Muscle layer of colon (tissue), 2 donors: ENCODE results near the gene SLCO2A1.
"Not testable (repeated sequence)": the region's sequence is repeated elsewhere in the genome, so short reads cannot be mapped to it uniquely, and the experiment has no call there.

Experiments used
- H3K27ac ChIP-seq: one replicate; pipeline ENCODE4 v1.7.0; 2013; ENCODE audit warnings: low read depth, mild to moderate bottlenecking, low read length, moderate library complexity
- H3K27me3 ChIP-seq, 2 donors: one replicate each; pipeline ENCODE4 v1.7.0; 2013; ENCODE audit warnings: low read length in 2 of 2, mild to moderate bottlenecking in 2 of 2; ENCODE audit not compliant: insufficient read depth in 2 of 2, control insufficient read depth in 1 of 2
- H3K36me3 ChIP-seq: one replicate; pipeline ENCODE4 v1.7.0; 2013; ENCODE audit warnings: mild to moderate bottlenecking, low read length; ENCODE audit not compliant: insufficient read depth
- H3K4me1 ChIP-seq: one replicate; pipeline ENCODE4 v1.7.0; 2013; ENCODE audit warnings: mild to moderate bottlenecking, low read length; ENCODE audit not compliant: insufficient read depth
- H3K4me3 ChIP-seq, 2 donors: one replicate each; pipeline ENCODE4 v1.7.0; 2013; ENCODE audit warnings: low read length in 2 of 2, low read depth in 1 of 2, mild to moderate bottlenecking in 1 of 2, moderate library complexity in 1 of 2
- H3K9ac ChIP-seq: one replicate; pipeline ENCODE4 v1.7.0; 2013; ENCODE audit warnings: low read length
- H3K9me3 ChIP-seq: one replicate; pipeline ENCODE4 v1.7.0; 2013; ENCODE audit warnings: mild to moderate bottlenecking, low read length
- donor health status: abdominal sarcoma.
- donor health status: Adenocarcinoma of cecum.

Gene SLCO2A1

GRCh38 chr3:134072881-134073582 is 43.3 kb upstream of the SLCO2A1 start:
- Histone ChIP-seq H3K9me3 (no peaks in the 10 kb centered on the region), H3K27me3 (no peaks in the 10 kb centered on the region), H3K36me3 (no peaks in the 10 kb centered on the region), H3K9ac (no peak overlapping the region), H3K4me3 (no peak overlapping the region), H3K4me1 (peaks cover 3% of the 10 kb centered on the region), H3K27ac (no peak overlapping the region)

- not testable (repeated sequence) for H3K4me1 ChIP-seq, H3K9ac ChIP-seq, H3K9me3 ChIP-seq, H3K27me3 ChIP-seq, H3K36me3 ChIP-seq, H3K4me3 ChIP-seq, H3K27ac ChIP-seq
Observed at GRCh38 chr3:134070281-134070680, 40.6 kb upstream of the SLCO2A1 start.

GRCh38 chr3:134068429-134068828 is 38.7 kb upstream of the SLCO2A1 start:
- Histone ChIP-seq H3K9me3 (no peaks in the 10 kb centered on the region), H3K4me1 (peaks cover 3% of the 10 kb centered on the region), H3K36me3 (no peaks in the 10 kb centered on the region), H3K27ac (no peak overlapping the region), H3K9ac (no peak overlapping the region), H3K27me3 (no peaks in the 10 kb centered on the region), H3K4me3 (no peak overlapping the region)

- Histone ChIP-seq H3K27me3 (no peaks in the 10 kb centered on the region), H3K4me3 (no peak overlapping the region), H3K9me3 (no peaks in the 10 kb centered on the region), H3K27ac (no peak overlapping the region), H3K4me1 (peaks cover 3% of the 10 kb centered on the region), H3K9ac (no peak overlapping the region), H3K36me3 (no peaks in the 10 kb centered on the region)
Observed at GRCh38 chr3:134067531-134068161, 37.9 kb upstream of the SLCO2A1 start.

- H3K9ac ChIP-seq: no peak overlapping the region
- no peak overlapping the region for H3K4me3 ChIP-seq
- no peaks in the 10 kb centered on the region for H3K27me3 ChIP-seq
- H3K4me1 ChIP-seq: peaks cover 3% of the 10 kb centered on the region
- H3K9me3 ChIP-seq: no peaks in the 10 kb centered on the region
- H3K36me3 ChIP-seq: no peaks in the 10 kb centered on the region
- H3K27ac ChIP-seq: no peak overlapping the region
Observed at GRCh38 chr3:134066651-134067530, 37.2 kb upstream of the SLCO2A1 start.

GRCh38 chr3:134066158-134066541 is 36.4 kb upstream of the SLCO2A1 start:
- Histone ChIP-seq H3K36me3 (no peaks in the 10 kb centered on the region), H3K27ac (no peak overlapping the region), H3K9me3 (no peaks in the 10 kb centered on the region)

GRCh38 chr3:134065252-134066157 is 35.8 kb upstream of the SLCO2A1 start:
- Histone ChIP-seq H3K36me3 (no peaks in the 10 kb centered on the region), H3K9me3 (no peaks in the 10 kb centered on the region), H3K4me3 (no peak overlapping the region), H3K9ac (no peak overlapping the region), H3K27me3 (no peaks in the 10 kb centered on the region), H3K27ac (no peak overlapping the region), H3K4me1 (no peaks in the 10 kb centered on the region)

More at GRCh38 chr3:134066158-134066541, 36.4 kb upstream of the SLCO2A1 start:
- H3K4me3 ChIP-seq: no peak overlapping the region
- H3K27me3 ChIP-seq: no peaks in the 10 kb centered on the region
- H3K4me1 ChIP-seq: no peaks in the 10 kb centered on the region
- H3K9ac ChIP-seq: no peak overlapping the region

- no peaks in the 10 kb centered on the region for H3K27me3 ChIP-seq
- no peak overlapping the region for H3K9ac ChIP-seq
- H3K27ac ChIP-seq: no peak overlapping the region
- no peaks in the 10 kb centered on the region for H3K9me3 ChIP-seq
- no peaks in the 10 kb centered on the region for H3K4me1 ChIP-seq
- no peaks in the 10 kb centered on the region for H3K36me3 ChIP-seq
- no peak overlapping the region for H3K4me3 ChIP-seq
Observed at GRCh38 chr3:134064081-134064480, 34.4 kb upstream of the SLCO2A1 start.

GRCh38 chr3:134061401-134061800 is 31.7 kb upstream of the SLCO2A1 start:
- Histone ChIP-seq H3K9me3 (no peaks in the 10 kb centered on the region), H3K4me1 (no peaks in the 10 kb centered on the region), H3K27ac (no peak overlapping the region), H3K4me3 (no peak overlapping the region), H3K36me3 (no peaks in the 10 kb centered on the region), H3K27me3 (no peaks in the 10 kb centered on the region), H3K9ac (no peak overlapping the region)

- no peak overlapping the region for H3K9ac ChIP-seq
- no peaks in the 10 kb centered on the region for H3K9me3 ChIP-seq
- H3K36me3 ChIP-seq: no peaks in the 10 kb centered on the region
- H3K27me3 ChIP-seq: no peaks in the 10 kb centered on the region
- no peaks in the 10 kb centered on the region for H3K4me1 ChIP-seq
- no peak overlapping the region for H3K4me3 ChIP-seq
- no peak overlapping the region for H3K27ac ChIP-seq
Observed at GRCh38 chr3:134060561-134061385, 31.0 kb upstream of the SLCO2A1 start.
